Measurements from ENCODE around the gene SEPTIN12.

The SEPTIN12 gene

DNA sequence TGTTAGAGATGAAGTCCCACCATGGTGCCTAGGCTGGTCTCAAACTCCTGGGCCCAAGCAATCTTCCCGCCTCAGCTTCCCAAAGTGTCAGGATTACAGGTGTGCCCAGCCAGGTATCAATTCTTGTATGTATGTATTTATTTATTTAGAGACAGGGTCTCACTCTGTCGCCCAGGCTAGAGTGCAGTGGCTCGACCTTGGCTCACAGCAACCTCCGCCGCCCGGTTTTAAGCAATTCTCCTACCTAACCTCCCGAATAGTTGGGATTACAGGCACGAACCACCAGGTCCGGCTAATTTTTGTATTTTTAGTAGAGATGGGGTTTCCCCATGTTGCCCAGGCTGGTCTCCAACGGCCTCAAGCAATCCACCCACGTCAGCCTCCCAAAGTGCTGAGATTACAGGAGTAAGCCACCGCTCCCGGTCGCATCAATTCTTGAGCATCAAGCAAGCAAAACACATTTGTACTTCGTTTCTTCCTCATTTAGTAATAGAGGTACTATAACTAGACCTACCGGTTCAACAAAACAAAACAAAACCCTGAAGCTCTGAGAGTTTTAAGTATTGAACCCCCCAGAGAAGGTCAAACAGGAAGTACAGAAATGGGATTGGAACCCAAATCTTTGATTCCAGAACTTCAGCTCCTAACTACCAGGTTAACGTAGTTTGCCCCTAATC lies 20.1 kb downstream of the SEPTIN12 start:
- Histone ChIP-seq H3K4me3 (ENCODE audit: extremely low read depth, insufficient read depth, low read length, poor library complexity, severe bottlenecking) (peak overlapping the region; percentile 92), H3K9me3 (ENCODE audit: control insufficient read depth, low read length) (no peaks in the 10 kb centered on the region), H3K36me3 (ENCODE audit: control insufficient read depth, insufficient read depth, low read length) (peaks cover 25% of the 10 kb centered on the region), H3K4me1 (ENCODE audit: control insufficient read depth, insufficient read depth, low read length, poor library complexity, severe bottlenecking) (peaks cover 11% of the 10 kb centered on the region), H3K27ac (ENCODE audit: low read depth, low read length, severe bottlenecking) (peak overlapping the region; percentile 41)
- 80 to 89% methylated on average over 10 of the region's 17 CpGs for WGBS, 2 experiments (ENCODE audit: insufficient coverage in 2 of 2)

DNA sequence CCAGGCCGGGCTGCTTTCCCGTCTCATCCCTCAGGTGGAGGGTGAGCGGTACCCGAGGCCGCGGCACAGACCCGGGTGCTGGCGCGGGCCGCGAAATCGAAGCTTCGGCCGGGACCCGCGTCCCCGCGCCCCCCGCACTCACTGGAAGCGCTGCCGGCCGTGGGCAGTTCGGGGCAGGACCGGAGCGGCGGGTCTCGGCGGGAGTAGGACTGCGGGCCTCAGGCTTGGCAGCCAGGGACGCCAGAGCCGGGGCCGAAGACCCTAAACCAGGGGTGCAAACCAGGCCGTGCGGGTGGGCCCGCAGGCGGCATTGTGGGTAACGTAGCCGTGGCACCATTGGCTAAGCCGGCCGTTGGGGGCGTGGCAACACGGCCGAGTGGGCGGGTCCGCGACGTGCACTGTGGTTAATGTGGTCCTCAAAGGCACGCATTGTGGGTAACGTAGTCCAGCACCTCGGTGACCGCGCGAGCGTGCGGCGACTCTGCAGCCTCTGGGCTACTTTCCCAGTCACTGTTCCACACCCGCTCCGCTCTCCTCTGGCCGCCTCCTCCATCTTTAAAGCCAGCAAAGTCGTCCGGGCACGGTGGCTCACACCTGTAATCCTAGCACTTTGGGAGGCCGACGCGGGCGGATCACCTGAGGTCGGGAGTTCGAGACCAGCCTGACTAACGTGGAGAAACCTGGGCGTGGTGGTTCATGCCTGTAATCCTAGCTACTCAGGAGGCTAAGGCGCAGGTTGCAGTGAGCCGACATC lies 21.1 kb downstream of the SEPTIN12 start, which contains the start of gene ZNF500:
ZNF500 (minus strand) TSS at position 288 of the 754 bp plus-strand sequence. CDS start 1,184 bp downstream, outside the sequence.
- Histone ChIP-seq H3K4me3 (ENCODE audit: extremely low read depth, insufficient read depth, low read length, poor library complexity, severe bottlenecking) (peak within 1 kb of the TSS; percentile 92), H3K36me3 (ENCODE audit: control insufficient read depth, insufficient read depth, low read length) (peaks cover 33% of the 10 kb centered on the region), H3K9me3 (ENCODE audit: control insufficient read depth, low read length) (no peaks in the 10 kb centered on the region), H3K27ac (ENCODE audit: low read depth, low read length, severe bottlenecking) (peak within 1 kb of the TSS; percentile 75), H3K4me1 (ENCODE audit: control insufficient read depth, insufficient read depth, low read length, poor library complexity, severe bottlenecking) (peaks cover 11% of the 10 kb centered on the region)
- WGBS, 2 experiments (ENCODE audit: insufficient coverage in 2 of 2) = 6 to 10% methylated on average over 59 to 64 of the region's 72 CpGs

DNA sequence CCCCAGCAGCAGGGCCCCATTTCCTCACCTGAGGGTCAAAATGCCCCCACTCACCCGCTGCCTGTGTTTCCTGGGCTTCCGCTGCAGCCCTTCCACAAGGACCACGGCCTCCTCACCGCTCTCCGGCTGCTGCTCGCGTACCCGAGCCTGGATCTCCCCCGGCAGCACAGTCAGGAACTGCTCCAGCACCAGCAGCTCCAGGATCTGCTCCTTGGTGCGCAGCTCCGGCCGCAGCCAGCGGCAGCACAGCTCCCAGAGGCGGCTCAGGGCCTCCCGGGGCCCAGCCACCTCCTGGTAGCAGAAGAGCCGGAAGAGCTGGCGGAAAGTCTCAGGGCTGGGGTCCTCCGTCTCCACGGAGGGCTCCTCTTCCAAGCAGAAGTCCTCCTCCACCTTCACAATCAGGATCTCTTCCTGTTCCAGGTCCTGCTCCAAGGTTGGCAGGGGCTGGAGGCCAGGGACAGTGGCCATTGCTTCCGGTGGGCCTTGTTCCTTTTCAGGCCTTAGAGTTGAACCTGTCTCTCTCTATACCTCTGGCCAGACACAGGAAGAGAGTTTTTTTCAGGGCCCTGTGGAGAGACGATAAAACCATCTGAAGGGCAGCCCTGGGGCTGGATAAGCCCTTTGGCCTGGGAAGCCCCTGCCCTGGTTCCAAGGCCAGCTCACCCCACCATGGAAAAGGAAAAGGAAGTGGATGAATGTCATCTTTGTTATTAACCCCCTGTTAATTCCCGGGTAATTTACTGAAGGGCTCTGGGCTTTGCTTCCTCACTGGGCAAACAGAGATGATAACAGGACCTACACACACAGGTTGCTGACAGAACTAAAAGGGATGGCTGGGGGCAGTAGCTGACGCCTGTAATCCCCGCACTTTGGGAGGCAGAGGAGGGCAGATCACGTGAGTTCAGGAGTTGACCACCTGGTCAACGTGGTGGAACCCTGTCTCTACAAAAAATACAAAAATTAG lies 22.4 kb downstream of the SEPTIN12 start:
- Histone ChIP-seq H3K4me1 (ENCODE audit: control insufficient read depth, insufficient read depth, low read length, poor library complexity, severe bottlenecking) (peaks cover 11% of the 10 kb centered on the region), H3K27ac (ENCODE audit: low read depth, low read length, severe bottlenecking) (no peak overlapping the region), H3K4me3 (ENCODE audit: extremely low read depth, insufficient read depth, low read length, poor library complexity, severe bottlenecking) (peak overlapping the region; percentile 92), H3K9me3 (ENCODE audit: control insufficient read depth, low read length) (no peaks in the 10 kb centered on the region), H3K36me3 (ENCODE audit: control insufficient read depth, insufficient read depth, low read length) (peaks cover 43% of the 10 kb centered on the region)
- 84 to 86% methylated on average over 20 to 24 of the region's 26 CpGs for WGBS, 2 experiments (ENCODE audit: insufficient coverage in 2 of 2)

DNA sequence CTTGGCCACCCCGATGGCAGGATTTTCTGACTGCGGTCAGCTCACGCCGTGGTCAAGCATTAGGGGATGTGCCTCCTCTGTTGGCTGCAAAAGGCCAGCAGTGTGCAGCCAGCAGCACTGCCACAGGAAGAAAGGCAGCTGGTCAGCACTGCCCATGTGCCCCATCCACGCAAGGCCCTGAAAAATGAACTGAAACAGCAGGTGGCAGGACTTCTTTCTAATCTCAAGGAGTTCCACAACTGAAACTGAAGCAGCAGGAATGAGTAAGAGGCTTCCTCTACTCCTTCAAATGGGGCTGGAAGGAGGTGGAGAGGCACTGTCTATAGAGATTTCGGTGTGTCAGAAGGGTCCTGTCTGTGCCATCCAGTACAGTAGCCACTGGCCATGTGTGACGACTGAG lies 24.4 kb downstream of the SEPTIN12 start:
- 97% methylated on average over 7 of the region's 7 CpGs for WGBS, 2 experiments (ENCODE audit: insufficient coverage in 2 of 2)
- peaks cover 62% of the 10 kb centered on the region for H3K36me3 ChIP-seq (ENCODE audit: control insufficient read depth, insufficient read depth, low read length)

DNA sequence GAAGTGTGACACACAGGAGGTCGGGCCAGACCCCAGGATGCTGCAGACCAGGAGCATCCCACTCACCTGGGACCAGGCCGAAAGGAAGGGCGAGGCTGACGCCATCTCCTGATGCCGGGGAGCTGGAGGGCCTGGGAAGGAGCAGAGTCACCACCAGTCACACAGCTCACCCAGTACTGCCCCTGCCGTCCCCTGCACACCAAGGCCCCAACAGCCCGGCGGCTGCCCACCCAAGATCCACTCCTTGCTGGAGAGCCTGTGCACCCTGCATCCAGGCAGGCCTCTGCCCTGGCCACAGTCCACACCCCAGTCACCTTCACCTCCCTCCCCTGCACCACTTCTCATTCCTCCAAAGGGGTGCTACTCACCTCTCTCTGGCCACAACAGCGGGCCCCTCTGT lies 25.9 kb downstream of the SEPTIN12 start:
- peaks cover 74% of the 10 kb centered on the region for H3K36me3 ChIP-seq (ENCODE audit: control insufficient read depth, insufficient read depth, low read length)
- no peak overlapping the region for H3K4me3 ChIP-seq (ENCODE audit: extremely low read depth, insufficient read depth, low read length, poor library complexity, severe bottlenecking)
- H3K9me3 ChIP-seq (ENCODE audit: control insufficient read depth, low read length) = no peaks in the 10 kb centered on the region
- 91 to 98% methylated on average over 7 to 8 of the region's 9 CpGs for WGBS, 2 experiments (ENCODE audit: insufficient coverage in 2 of 2)
- no peak overlapping the region for H3K27ac ChIP-seq (ENCODE audit: low read depth, low read length, severe bottlenecking)
- H3K4me1 ChIP-seq (ENCODE audit: control insufficient read depth, insufficient read depth, low read length, poor library complexity, severe bottlenecking) = peaks cover 8% of the 10 kb centered on the region

More for the DNA sequence above, 24.4 kb downstream of the SEPTIN12 start:
- Histone ChIP-seq H3K4me3 (ENCODE audit: extremely low read depth, insufficient read depth, low read length, poor library complexity, severe bottlenecking) (no peak overlapping the region), H3K9me3 (ENCODE audit: control insufficient read depth, low read length) (no peaks in the 10 kb centered on the region), H3K27ac (ENCODE audit: low read depth, low read length, severe bottlenecking) (no peak overlapping the region), H3K4me1 (ENCODE audit: control insufficient read depth, insufficient read depth, low read length, poor library complexity, severe bottlenecking) (peaks cover 11% of the 10 kb centered on the region)

DNA sequence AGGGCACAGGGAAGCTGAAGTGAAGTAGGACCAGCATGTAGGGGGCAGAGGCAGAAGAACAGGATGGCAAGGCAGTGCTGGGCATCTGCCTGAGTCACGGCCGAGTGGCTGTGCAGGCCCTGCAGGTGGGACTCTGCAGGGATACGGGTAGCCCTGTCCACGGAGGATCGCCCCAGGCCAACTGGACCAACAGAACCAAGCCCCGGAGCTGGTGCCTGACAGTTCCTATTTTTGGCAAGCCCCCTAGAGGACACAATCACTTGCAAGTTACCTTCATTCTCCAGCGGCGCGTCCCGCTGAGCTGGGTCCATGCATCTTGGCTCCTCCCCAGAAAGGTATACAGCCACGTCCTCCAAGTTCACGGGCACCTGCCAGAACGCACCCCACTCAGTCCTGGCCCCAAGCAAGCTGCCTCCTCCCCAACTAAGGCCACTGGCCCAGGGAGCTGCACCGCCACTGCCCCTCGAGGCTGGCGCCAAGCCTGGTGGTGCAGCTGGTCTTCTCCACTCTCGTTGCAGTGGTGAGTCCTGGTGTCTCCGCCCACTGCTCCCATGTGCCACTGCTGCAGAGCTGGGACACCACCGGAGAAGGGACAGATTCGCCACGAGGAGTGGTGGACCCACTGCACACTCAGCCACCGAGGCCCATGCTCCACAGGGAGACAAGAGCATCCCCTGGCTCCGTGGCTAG lies 27.8 kb downstream of the SEPTIN12 start:
- Histone ChIP-seq H3K4me1 (ENCODE audit: control insufficient read depth, insufficient read depth, low read length, poor library complexity, severe bottlenecking) (no peaks in the 10 kb centered on the region), H3K27ac (ENCODE audit: low read depth, low read length, severe bottlenecking) (no peak overlapping the region), H3K4me3 (ENCODE audit: extremely low read depth, insufficient read depth, low read length, poor library complexity, severe bottlenecking) (no peak overlapping the region), H3K9me3 (ENCODE audit: control insufficient read depth, low read length) (peaks cover 7% of the 10 kb centered on the region), H3K36me3 (ENCODE audit: control insufficient read depth, insufficient read depth, low read length) (peaks cover 86% of the 10 kb centered on the region)
- 94 to 97% methylated on average over 21 to 23 of the region's 23 CpGs for WGBS, 2 experiments (ENCODE audit: insufficient coverage in 2 of 2)

DNA sequence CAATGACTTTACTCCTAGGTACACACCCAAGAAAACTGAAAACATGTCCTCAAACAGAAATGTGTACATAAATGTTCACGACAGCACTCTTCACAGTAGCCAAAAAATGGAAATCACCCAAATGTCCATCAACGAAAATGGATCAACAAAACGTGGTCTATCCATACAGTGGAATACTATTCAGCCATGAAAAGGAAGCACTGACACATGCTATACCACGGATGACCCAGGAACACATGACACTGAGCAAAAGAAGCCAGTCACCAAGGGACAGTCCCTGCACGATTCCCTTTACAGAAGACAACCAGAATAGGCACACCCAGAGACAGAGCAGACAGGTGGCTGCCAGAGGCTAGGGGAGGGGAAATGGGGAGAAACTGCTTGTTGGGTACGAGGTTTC lies 32.5 kb downstream of the SEPTIN12 start:
- H3K4me3 ChIP-seq (ENCODE audit: extremely low read depth, insufficient read depth, low read length, poor library complexity, severe bottlenecking) = no peak overlapping the region
- H3K4me1 ChIP-seq (ENCODE audit: control insufficient read depth, insufficient read depth, low read length, poor library complexity, severe bottlenecking) = no peaks in the 10 kb centered on the region
- peaks cover 8% of the 10 kb centered on the region for H3K9me3 ChIP-seq (ENCODE audit: control insufficient read depth, low read length)
- peaks cover 92% of the 10 kb centered on the region for H3K36me3 ChIP-seq (ENCODE audit: control insufficient read depth, insufficient read depth, low read length)
- 95 to 98% methylated on average over 6 of the region's 6 CpGs for WGBS, 2 experiments (ENCODE audit: insufficient coverage in 2 of 2)
- H3K27ac ChIP-seq (ENCODE audit: low read depth, low read length, severe bottlenecking) = no peak overlapping the region

DNA sequence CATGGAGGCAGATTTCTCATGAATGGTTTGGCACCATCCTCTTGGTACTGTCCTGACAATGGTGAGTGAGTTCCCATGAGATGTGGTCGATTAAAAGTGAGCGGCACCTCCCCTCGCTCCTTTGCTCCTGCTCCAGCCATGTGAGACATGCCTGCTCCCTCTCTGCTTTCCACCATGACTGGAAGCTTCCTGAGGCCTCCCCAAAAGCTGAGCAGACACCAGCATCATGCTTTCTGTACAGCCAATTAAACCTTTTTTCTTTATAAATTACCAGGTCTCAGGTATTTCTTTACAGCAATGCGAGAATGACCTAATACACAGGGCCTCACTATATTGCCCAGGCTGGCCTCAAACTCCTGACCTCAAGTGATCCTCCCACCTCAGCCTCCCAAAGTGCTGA lies 33.3 kb downstream of the SEPTIN12 start:
- no peaks in the 10 kb centered on the region for H3K4me1 ChIP-seq (ENCODE audit: control insufficient read depth, insufficient read depth, low read length, poor library complexity, severe bottlenecking)
- peaks cover 8% of the 10 kb centered on the region for H3K9me3 ChIP-seq (ENCODE audit: control insufficient read depth, low read length)
- no peak overlapping the region for H3K4me3 ChIP-seq (ENCODE audit: extremely low read depth, insufficient read depth, low read length, poor library complexity, severe bottlenecking)
- H3K36me3 ChIP-seq (ENCODE audit: control insufficient read depth, insufficient read depth, low read length) = peaks cover 85% of the 10 kb centered on the region
- H3K27ac ChIP-seq (ENCODE audit: low read depth, low read length, severe bottlenecking) = no peak overlapping the region
- 98% methylated on average over 4 of the region's 4 CpGs for WGBS, 2 experiments (ENCODE audit: insufficient coverage in 2 of 2)

GRCh38 chr16:4753227-4753626 lies 34.9 kb downstream of the SEPTIN12 start:
- Histone ChIP-seq H3K4me3 (ENCODE audit: extremely low read depth, insufficient read depth, low read length, poor library complexity, severe bottlenecking) (no peak overlapping the region), H3K36me3 (ENCODE audit: control insufficient read depth, insufficient read depth, low read length) (peaks cover 71% of the 10 kb centered on the region), H3K27ac (ENCODE audit: low read depth, low read length, severe bottlenecking) (no peak overlapping the region), H3K9me3 (ENCODE audit: control insufficient read depth, low read length) (peaks cover 8% of the 10 kb centered on the region), H3K4me1 (ENCODE audit: control insufficient read depth, insufficient read depth, low read length, poor library complexity, severe bottlenecking) (no peaks in the 10 kb centered on the region)
- 95 to 98% methylated on average over 9 of the region's 11 CpGs for WGBS, 2 experiments (ENCODE audit: insufficient coverage in 2 of 2)

Measured in mesodermal cell (in vitro differentiated cells).